ENCODE results near the gene RAD51AP1. TPM values are rescaled to one million over a fixed set of nuclear protein-coding genes. Genes with fewer than 3 reads are reported as not detected.

The RAD51AP1 gene
- polyA plus RNA-seq, 1 of the 3 experiments (the other 2 are of a cell fraction): 6.0 TPM

- H4K20me1 ChIP-seq (ENCODE audit: insufficient read depth): no peaks in the 10 kb centered on the region
- H3K4me2 ChIP-seq: no peak overlapping the region
- no peak overlapping the region for H3K4me3 ChIP-seq (ENCODE audit: low read depth in 2 of 2, low read length in 1 of 2)
- H2AFZ ChIP-seq (ENCODE audit: low read depth): no peak overlapping the region
- ChIA-PET CTCF (interaction anchor here (2.6 kb wide), 1 partner anchor 9 kb away, joined by 10 read pairs; no protein-coding TSS in a partner anchor), POLR2A (no interaction called here)
- H3K36me3 ChIP-seq (replicated peaks in 1 of 2; ENCODE audit: control insufficient read depth in 1 of 2, insufficient read depth in 2 of 2, low read length in 1 of 2): no peaks in the 10 kb centered on the region
- no peaks in the 10 kb centered on the region for H3K79me2 ChIP-seq (ENCODE audit: insufficient read depth)
- H3K9me2 ChIP-seq: no peaks in the 10 kb centered on the region
- no peak overlapping the region for H3K9ac ChIP-seq
- H3F3A ChIP-seq (replicated peaks; ENCODE audit: insufficient read depth): no peaks in the 10 kb centered on the region
- H3K27me3 ChIP-seq (ENCODE audit: insufficient read depth): peaks cover 17% of the 10 kb centered on the region; the same call in 1 of the 2 replicates
- TF ChIP-seq TCF12 (IDR thresholded peaks at IDR 0.05): no peak
- no peak for TF ChIP-seq CHD2 (IDR thresholded peaks at IDR 0.05; ENCODE audit: low read length, partially characterized antibody)
- TF ChIP-seq FOXM1 (IDR thresholded peaks at IDR 0.05; ENCODE audit: low read depth): no peak
- no peak for TF ChIP-seq USF2 (IDR thresholded peaks at IDR 0.05; ENCODE audit: borderline replicate concordance, low read depth, low read length)
- TF ChIP-seq MAX (IDR thresholded peaks at IDR 0.05; ENCODE audit: low read depth): no peak
- TF ChIP-seq NRF1 (IDR thresholded peaks at IDR 0.05; ENCODE audit: low read depth, low read length): no peak
- no peak overlapping the region for H3K27ac ChIP-seq (ENCODE audit: low read depth in 2 of 2, low read length in 1 of 2)
- 41% methylated on average over 3 of the region's 3 CpGs for WGBS (ENCODE audit: low lambda C conversion rate)
- no peaks in the 10 kb centered on the region for H3K9me3 ChIP-seq
- DNase-seq: no peak
- H3K4me1 ChIP-seq (ENCODE audit: control insufficient read depth in 1 of 2, insufficient read depth in 2 of 2, low read depth in 1 of 2, low read length in 1 of 2): no peaks in the 10 kb centered on the region
Observed at GRCh38 chr12:4588916-4589315, 50.2 kb downstream of the RAD51AP1 start.

- CTCF ChIA-PET: interaction anchor here (0.8 to 2.6 kb wide), 3 partner anchors 10 to 313 kb away, joined by 3 to 10 read pairs (median 10); no protein-coding TSS in a partner anchor
Observed at GRCh38 chr12:4589941-4590340, 51.3 kb downstream of the RAD51AP1 start.

More at GRCh38 chr12:4589941-4590340, 51.3 kb downstream of the RAD51AP1 start:
- Histone ChIP-seq H3K36me3 (replicated peaks in 1 of 2; ENCODE audit: control insufficient read depth in 1 of 2, insufficient read depth in 2 of 2, low read length in 1 of 2) (no peaks in the 10 kb centered on the region), H3K9me3 (no peaks in the 10 kb centered on the region), H3K9me2 (no peaks in the 10 kb centered on the region), H3K27ac (ENCODE audit: low read depth in 2 of 2, low read length in 1 of 2) (no peak overlapping the region), H3F3A (replicated peaks; ENCODE audit: insufficient read depth) (no peaks in the 10 kb centered on the region), H3K27me3 (ENCODE audit: insufficient read depth) (peaks cover 23% of the 10 kb centered on the region; the same call in 1 of the 2 replicates), H4K20me1 (ENCODE audit: insufficient read depth) (no peaks in the 10 kb centered on the region), H3K4me2 (no peak overlapping the region), H3K4me3 (ENCODE audit: low read depth in 2 of 2, low read length in 1 of 2) (no peak overlapping the region), H2AFZ (ENCODE audit: low read depth) (no peak overlapping the region), H3K79me2 (ENCODE audit: insufficient read depth) (no peaks in the 10 kb centered on the region), H3K9ac (no peak overlapping the region), H3K4me1 (ENCODE audit: control insufficient read depth in 1 of 2, insufficient read depth in 2 of 2, low read depth in 1 of 2, low read length in 1 of 2) (no peaks in the 10 kb centered on the region)
- no peak for DNase-seq
- TF ChIP-seq SMC3 (IDR thresholded peaks at IDR 0.05; ENCODE audit: low read depth, low read length) (no peak), RAD21 (IDR thresholded peaks at IDR 0.05; ENCODE audit: low read length) (no peak), JUND (IDR thresholded peaks at IDR 0.05) (no peak), MEF2A (IDR thresholded peaks at IDR 0.05; ENCODE audit: borderline replicate concordance, low read depth) (no peak), IRF3 (IDR thresholded peaks at IDR 0.05; ENCODE audit: low read depth, low read length) (no peak), NFIC (IDR thresholded peaks at IDR 0.05; ENCODE audit: borderline replicate concordance) (no peak), EZH2phosphoT487 (IDR thresholded peaks at IDR 0.05; ENCODE audit: borderline replicate concordance, low read depth) (no peak), GABPA (IDR thresholded peaks at IDR 0.05; ENCODE audit: low read depth) (no peak), GATA2 (CRISPR knock-in tag; IDR thresholded peaks at IDR 0.05) (no peak), FOSL2 (IDR thresholded peaks at IDR 0.05; ENCODE audit: borderline replicate concordance, low read depth) (no peak)
- 12% methylated on average over 2 of the region's 2 CpGs for WGBS (ENCODE audit: low lambda C conversion rate)
- POLR2A ChIA-PET: interaction anchor here (0.6 kb wide), 1 partner anchor 22 kb away, joined by 4 read pairs; no protein-coding TSS in a partner anchor

All from SK-N-SH (cell line).